HL-60/S4 treated with phorbol 12-myristate 13-acetate at 8.2 ng/mL for 4 days and 3 days (cell line): ENCODE measurements around the gene AMBRA1.

Experiments
- in situ Hi-C: fragments of 300-500 bp; cut with MboI; formaldehyde crosslinking; loops from 2 replicates; pipeline ENCODE4 v1.15.0; 2022; ENCODE audit warnings: low sequenced_read_pairs

The AMBRA1 gene

GRCh38 chr11:46574656-46575055 lies 19.2 kb downstream of the AMBRA1 start:
- in situ Hi-C loops: no loop called here

- in situ Hi-C loops: no loop called here
These were observed 22.9 kb downstream of the AMBRA1 start for GRCh38 chr11:46570790-46571398.

- in situ Hi-C loops: no loop called here
These were observed 28.5 kb downstream of the AMBRA1 start for GRCh38 chr11:46565232-46565840.

- in situ Hi-C loops: no loop called here
These were observed 29.4 kb downstream of the AMBRA1 start for GRCh38 chr11:46564459-46564858.

- in situ Hi-C loops: no loop called here
These were observed 31.3 kb downstream of the AMBRA1 start for GRCh38 chr11:46562527-46562926.

GRCh38 chr11:46560300-46560991 lies 33.4 kb downstream of the AMBRA1 start:
- in situ Hi-C loops: no loop called here

- in situ Hi-C loops: no loop called here
These were observed 34.0 kb downstream of the AMBRA1 start for GRCh38 chr11:46559815-46560214.

- in situ Hi-C loops: no loop called here
These were observed 36.1 kb downstream of the AMBRA1 start for GRCh38 chr11:46557684-46558151.

GRCh38 chr11:46555267-46556054 lies 38.4 kb downstream of the AMBRA1 start:
- in situ Hi-C loops: no loop called here

GRCh38 chr11:46554213-46555147 lies 39.3 kb downstream of the AMBRA1 start:
- in situ Hi-C loops: no loop called here

- in situ Hi-C loops: no loop called here
These were observed 40.0 kb downstream of the AMBRA1 start for GRCh38 chr11:46553814-46554212.

- in situ Hi-C loops: no loop called here
These were observed 42.6 kb downstream of the AMBRA1 start for GRCh38 chr11:46551261-46551660.

GRCh38 chr11:46547579-46547978 lies 46.2 kb downstream of the AMBRA1 start:
- in situ Hi-C loops: loop anchor here (25.0 kb wide), 1 partner anchor 310 kb away; no protein-coding TSS in a partner anchor

- in situ Hi-C loops: loop anchor here (25.0 kb wide), 1 partner anchor 306 kb away; no protein-coding TSS in a partner anchor
These were observed 50.3 kb downstream of the AMBRA1 start for GRCh38 chr11:46543564-46543963.

GRCh38 chr11:46541593-46542371 lies 52.0 kb downstream of the AMBRA1 start:
- in situ Hi-C loops: loop anchor here (25.0 kb wide), 1 partner anchor 304 kb away; no protein-coding TSS in a partner anchor

- in situ Hi-C loops: loop anchor here (25.0 kb wide), 1 partner anchor 304 kb away; no protein-coding TSS in a partner anchor
These were observed 53.0 kb downstream of the AMBRA1 start for GRCh38 chr11:46540807-46541206.

- in situ Hi-C loops: loop anchor here (25.0 kb wide), 1 partner anchor 300 kb away; no protein-coding TSS in a partner anchor
These were observed 56.1 kb downstream of the AMBRA1 start for GRCh38 chr11:46537537-46538295.

GRCh38 chr11:46537121-46537520 lies 56.7 kb downstream of the AMBRA1 start:
- in situ Hi-C loops: loop anchor here (25.0 kb wide), 1 partner anchor 300 kb away; no protein-coding TSS in a partner anchor
